Stimulated activated CD8-positive, alpha-beta memory T cell treated with anti-CD3 and anti-CD28 coated beads, Interleukin-2, amount 100 ng/mL, for 1 hour (primary cell): ENCODE data around the gene MPPE1.
"Not testable (repeated sequence)": the region's sequence is repeated elsewhere in the genome, so short reads cannot be mapped to it uniquely, and the experiment has no call there.

Experiments used
- DNase-seq, 2 donors: peaks; one replicate each; pipeline ENCODE4 v3.0.0-alpha.2; 2020; ENCODE audit warnings: low read depth in 2 of 2

MPPE1 gene

DNA sequence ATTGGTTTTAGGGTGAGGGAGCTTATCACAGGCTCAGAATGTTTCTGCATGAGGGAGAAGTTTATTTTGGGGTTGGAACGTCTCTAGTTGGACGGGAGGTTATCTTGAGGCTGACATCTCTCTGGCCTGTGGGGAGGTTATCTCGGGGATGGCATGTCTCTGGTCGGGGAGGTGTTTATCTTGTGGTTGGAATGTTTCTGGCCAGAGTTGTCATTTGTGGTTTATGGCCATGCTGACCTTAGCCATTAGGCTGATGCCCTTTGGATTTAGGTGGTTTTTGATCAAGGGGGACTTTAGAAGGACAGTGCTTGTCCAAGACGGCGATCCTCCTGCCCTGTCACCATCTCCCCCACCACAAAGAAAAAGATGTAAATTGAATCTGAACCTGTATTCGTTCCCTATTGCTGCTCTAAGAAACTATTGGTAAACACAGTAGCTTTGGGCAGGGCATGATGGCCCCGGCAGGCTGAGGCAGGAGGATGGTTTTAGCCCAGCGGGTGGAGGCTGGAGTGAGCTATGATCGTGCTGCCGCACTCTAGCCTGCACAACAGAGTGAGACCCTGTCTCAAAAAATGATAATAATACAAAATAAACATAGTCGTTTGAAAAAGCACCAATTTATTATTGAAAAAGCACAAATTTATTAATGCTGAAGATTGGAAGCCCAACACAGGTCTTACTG, 17.8 kb upstream of the MPPE1 start:
- no peak for DNase-seq

DNA sequence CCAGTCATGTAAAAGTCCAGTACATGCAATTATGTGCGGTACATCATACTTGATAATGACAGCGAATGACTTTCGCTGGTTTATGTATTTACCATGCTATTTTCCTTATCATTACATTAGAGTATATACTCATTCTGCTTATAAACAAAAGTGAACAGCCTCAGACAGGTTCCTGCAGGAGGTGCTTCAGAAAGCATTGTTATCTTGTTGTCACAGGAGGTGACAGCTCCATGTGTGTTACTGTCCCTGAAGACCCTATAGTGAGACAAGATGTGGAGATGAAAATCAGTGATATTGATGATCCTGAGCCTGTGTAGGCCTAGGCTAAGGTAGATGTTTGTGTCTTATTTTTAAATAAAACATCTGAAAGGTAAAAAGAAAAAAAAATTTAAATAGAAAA, 15.3 kb upstream of the MPPE1 start:
- DNase-seq = no peak

DNA sequence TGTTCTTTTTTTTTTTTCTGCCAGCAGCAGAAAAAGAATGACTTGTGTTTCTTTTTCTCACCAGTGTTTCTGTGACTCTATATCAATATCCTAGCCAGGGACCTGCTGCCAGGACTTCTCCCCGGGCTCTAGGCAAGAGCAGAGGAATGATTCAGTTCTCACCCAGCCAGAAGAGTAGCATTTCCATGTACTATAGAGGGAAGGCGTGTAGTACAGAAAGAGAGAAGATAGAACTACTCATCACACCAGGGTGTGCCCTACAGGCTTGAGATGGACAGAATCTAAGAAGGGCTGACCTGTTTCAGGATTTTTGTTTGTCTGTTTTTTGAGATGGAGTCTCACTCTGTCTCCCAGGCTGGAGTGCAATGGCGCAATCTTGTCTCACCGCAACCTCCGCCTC, 11.4 kb upstream of the MPPE1 start:
- DNase-seq = not testable (repeated sequence)

- not testable (repeated sequence) for DNase-seq
These were observed 8.8 kb upstream of the MPPE1 start for GRCh38 chr18:11916880-11917279.

DNA sequence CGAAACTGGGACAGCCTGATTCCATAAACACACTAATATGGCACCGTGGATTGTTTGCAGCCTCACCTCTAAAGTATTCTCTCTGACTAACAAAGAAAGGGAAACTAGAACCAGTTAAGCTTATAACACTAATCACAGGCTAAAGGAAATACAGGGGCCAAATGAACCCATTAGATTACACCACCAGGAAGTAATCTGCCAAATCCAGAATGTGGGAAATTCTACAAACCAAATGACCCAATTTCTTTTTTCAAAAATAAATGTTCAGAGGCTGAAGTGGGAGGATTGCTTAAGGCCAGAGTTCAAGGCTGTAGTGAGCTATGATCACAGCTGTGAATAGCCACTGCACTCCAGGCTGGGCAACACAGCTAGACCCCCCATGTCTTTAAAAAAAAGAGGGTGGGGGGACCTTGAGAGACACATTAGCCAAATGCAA, 1.5 kb upstream of the MPPE1 start:
- DNase-seq = no peak

DNA sequence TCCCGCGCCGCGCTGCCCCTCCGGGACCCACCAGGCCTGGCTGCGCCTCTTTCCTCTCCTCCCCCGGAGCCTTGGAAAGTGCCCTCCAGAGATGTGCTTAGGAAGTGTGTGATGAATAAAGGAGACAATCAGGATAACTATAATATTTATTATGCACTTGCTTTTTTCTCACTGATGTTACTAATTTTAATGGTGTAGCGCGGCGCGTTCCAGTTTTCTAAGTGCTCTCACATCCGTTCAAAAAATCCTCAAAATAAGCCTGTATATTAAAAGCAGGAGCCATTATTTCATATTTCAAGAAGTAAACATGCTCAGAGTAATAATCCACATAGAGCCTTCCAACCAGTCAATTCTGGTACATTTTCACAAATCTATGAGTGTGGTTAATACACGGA, 941 bp upstream of the MPPE1 start:
- peak in 1 of 2 donors; percentile 2 for DNase-seq

DNA sequence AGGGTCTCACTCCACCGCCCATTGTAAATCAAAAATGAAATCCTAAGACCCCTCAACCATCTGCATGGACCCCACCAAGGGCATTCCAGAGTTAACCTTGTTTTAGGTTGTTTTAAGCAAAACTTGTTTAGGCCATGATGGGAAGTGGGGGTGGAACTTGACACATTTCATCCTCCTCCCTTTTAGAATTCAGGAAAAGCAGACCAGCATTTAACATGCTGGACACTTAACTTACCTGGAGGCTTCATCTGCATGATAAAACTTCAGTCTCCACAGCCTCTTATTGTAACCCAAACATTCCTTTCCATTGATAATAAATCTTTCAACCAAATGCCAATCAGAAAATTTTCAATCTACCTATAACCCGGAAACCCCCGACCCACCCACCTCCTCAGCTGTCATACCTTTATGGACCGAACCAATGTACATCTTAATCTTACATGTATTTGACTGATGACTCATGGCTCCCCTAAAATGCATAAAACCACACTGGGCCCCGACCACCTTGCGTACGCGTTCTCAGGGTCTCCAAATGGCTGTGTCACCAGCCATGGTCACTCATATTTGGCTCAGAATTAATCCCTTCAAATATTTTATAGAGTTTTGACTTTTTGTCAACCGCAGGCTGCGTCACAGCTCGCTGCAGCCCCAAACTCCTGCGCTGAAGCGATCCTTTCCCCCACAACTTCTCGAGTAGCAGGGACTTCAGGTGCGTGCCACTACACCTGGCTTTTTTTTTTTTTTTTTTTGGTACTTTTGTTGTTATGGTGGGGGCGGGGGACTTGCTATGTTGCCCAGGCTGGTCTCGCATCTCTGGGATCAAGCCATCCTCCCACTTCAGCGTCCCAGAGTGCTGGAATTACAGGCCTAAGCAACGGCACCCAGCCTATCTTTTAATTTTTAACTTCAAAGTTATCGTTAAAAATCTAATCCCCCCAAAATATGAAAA, 917 bp downstream of the MPPE1 start:
- no peak for DNase-seq

GRCh38 chr18:11906176-11906575, 1.9 kb downstream of the MPPE1 start:
- DNase-seq = no peak

DNA sequence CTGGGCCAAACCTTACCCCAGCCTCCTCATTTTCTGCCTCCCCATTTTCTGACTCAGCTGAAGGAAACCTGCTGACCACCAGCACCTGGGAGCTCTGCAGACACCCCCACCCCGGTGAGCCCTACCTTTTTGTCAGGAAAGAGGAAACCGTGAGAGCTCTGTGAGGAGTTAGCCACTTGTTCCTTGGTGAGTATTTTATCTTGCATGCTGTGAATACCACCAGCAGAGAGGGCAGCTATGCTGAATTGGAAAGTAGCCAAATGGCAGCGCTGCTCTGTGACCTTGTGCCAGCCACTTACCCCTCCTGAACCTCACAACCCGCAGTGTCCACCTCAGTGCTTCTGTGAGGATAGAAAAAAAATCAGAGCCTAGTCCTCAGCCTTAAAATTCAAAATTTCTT, 2.5 kb downstream of the MPPE1 start:
- DNase-seq = no peak

DNA sequence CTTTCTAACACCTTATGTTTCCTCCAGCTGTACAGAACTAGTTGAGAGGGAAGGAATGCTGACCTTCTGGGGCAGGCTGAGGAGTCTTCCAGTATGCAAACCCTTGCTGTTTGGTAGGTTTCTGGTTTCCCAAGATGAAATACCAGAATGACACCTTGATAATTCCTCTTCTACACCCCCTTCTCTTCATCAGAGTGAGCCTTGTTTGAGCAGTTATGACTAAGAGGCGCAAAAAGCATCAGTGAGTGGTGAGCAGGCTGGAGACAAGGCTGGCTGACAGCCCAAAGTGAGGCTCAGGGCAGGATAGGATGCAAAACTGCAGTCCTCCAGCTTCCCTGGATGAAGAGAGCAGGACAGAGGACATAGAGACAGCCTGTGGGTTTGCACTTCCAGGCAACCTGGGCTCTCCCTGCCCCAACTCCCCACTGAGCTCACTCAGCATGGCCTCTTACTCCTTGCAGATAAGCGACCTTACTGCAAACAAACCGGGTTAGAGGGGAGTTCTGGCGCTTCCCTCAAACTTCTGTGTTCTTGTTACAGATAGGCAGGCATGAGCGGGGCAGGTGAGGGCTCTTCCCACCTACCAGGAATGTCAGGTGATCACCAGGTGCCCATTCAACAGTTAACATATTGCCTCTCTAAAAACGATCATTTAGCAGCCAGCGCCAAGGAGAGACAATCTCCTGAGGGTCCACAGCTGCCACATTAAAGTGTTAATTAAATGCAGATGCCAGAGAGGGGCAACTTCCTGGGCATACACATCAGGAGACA, 5.4 kb downstream of the MPPE1 start:
- no peak for DNase-seq

DNA sequence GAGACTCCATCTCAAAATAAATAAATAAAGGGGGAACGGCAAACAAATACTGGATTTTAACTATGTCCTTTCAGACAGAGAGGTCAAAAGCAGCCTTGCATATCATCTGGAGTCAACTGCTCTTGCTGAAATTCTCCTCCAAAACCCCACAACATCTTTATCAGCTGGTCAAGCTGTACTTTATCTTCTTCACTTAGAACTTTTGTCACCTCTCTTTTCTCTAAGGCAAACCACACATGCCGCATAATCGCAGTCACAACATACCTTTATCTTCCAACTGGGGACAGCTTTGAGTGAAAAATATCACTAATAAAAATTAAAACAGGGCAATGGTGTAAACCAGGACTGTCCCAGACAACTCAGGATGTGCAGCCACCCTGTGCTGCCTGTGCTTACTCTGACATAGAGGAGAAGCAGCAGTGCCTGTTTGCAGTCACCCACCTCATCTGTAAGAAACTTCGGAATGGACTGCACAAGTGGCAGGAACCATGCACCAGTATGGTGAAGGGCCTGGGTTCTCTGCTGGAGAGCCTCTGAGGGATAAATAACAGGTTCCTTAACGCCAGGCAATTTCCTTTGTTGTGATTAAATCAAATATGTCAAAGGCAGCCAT, 6.2 kb downstream of the MPPE1 start:
- DNase-seq = no peak

DNA sequence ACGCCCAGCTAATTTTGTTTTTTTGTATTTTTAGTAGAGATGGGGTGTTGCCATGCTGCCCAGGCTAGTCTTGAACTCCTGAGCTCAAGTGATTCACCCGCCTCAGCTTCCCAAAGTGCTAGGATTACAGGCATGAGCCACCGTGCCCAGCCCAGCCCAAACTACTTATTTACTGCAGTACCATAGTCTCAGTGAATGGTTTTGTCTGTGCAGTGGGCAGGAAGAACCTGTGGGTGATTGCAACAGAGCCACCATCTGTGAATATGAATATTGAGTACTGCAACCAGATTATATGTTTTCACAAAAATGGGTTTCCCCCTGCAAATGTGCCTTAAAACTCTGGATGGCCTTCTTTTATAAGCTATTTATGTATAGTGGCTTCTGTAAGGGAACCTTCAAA, 9.1 kb downstream of the MPPE1 start:
- no peak for DNase-seq

GRCh38 chr18:11897781-11898180, 10.3 kb downstream of the MPPE1 start:
- no peak for DNase-seq

DNA sequence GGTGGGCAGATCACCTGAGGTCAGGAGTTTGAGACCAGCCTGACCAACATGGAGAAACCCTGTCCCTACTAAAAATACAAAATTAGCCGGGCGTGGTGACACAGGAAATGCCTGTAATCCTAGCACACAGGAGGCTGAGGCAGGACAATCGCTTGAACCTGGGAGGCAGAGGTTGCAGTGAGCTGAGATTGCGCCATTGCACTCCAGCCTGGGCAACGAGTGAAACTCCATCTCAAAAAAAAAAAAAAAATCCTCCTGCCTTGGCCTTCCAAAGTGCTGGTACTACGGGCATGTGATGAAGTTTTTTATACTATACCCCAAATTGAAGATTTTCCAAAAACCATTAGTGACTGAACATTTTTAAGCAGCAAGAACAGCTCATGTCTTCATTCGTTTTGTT, 15.7 kb downstream of the MPPE1 start:
- DNase-seq = not testable (repeated sequence)

DNA sequence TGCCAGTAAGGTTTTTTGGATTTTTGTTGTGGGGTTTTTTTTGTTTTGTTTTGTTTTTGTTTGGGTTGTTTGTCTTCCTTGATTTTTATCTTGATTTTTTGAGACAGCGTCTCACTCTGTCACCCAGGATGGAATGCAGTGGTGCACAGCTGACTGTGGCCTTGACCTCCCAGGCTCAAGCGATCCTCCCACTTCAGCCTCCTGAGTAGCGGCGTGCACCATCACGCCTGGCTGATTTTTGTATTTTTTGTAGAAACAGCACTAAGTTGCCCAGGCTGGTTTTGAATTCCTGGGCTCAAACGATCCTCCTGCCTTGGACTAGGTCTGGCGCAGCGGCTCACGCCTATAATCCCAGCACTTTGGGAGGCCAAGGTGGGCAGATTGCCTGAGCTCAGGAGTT, 16.4 kb downstream of the MPPE1 start:
- DNase-seq = no peak

DNA sequence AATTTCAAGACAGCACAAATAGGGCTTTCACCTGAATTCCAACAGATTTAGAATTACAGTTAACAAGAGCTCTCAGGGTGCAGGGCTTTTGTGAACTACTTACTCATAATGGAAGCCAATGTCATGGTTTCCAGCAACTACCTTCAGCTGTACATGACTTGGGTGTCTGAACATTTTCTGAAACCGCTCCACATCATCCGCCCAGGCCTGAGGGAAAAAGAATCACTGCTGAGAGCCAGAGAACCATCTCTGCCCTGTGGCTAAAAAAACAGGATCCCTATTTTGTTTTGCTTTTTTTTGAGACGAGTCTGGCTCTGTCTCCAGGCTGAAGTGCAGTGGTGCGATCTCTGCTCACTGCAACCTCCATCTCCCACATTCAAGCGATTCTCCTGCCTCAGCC, 18.8 kb downstream of the MPPE1 start:
- no peak for DNase-seq

DNA sequence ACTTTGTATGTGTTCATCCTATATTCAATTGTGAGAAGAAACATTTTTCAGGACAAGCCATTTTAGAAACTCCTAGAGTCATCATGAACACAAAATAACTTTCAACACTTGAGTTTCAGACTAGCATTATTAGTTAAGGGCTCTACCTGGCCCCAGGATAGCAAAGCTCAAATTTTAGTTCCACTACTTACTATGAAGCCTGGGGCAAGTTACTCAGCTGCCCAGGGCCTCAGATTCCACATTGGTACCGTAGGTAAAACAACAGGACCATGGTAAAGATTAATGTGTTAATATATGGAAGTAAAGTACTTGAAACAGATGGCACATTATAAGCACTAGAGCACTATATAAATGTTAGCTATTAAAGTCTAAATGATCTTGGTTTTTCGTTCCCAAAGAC, 19.4 kb downstream of the MPPE1 start:
- no peak for DNase-seq

DNA sequence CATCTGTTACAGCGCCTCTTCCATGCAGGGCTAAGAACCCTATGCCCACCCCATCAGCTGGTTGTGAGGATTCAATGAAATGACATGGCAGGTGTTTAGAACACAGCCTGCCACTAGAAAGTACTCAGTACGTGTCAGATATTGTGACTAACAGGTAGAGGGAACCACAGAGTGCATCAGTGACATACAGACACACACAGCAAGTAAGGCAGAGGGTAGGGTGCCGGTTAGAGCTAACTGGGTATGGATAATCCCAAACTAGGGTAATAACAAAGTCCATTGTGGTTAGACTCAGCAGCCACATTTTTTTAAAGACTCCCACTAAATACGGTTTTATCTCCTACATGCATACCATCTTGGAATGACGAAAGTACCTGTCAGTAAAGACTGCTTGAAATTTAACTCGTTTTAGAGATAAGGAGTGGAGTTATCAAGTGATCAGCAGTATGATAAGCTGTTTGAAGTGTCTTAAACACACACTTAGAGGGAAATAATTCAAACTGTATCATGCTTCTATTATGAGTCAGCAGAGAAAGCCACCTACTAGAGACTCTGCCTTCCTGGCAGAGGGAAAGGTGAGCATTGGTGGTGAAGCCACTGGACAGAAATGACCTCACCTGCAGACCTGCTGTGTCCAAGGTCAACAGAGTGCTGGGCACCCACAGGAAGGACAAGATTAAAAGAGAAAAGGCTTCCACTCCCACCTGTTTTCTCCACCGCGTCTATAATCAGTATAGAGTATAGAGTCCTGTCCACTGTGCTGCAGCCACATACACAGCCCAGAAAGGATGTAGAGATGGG, 20.6 kb downstream of the MPPE1 start:
- no peak for DNase-seq

DNA sequence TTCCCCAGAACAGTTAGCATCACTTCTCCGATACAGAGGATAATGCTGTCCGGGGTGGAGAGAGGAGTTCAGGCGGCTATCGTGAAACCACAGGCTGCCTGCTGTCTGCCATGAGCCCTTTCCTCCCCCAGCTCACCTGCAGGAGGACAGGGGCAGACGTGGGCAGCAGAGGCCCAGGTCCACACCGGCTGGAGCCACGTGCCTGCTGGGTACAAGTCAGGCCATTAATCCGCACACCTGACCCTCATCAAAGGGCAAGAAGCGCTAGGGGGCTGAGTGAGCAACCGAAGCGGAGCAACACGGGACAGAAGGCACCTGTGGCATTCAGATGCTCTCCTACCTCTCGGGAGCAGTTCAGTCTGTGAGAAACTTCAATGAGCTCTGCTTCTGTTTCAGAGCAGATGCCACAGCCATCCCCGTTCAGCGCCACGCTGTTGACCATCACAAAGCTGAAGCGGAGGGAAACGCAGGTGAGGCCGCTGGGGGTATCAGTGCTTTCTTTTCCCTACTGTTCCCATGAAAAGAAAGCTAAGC, 21.5 kb downstream of the MPPE1 start:
- DNase-seq = no peak

- no peak for DNase-seq
These were observed 22.7 kb downstream of the MPPE1 start for GRCh38 chr18:11885278-11885947.
